H54 (cell line): ENCODE measurements around the gene PYGB.

Experiments used
- DNase-seq: peaks from one replicate; pipeline ENCODE4 v3.0.0; 2011; ENCODE audit warnings: low spot score, mixed read lengths; ENCODE audit not compliant: insufficient read length
- FAIRE-seq: peaks from 3 replicates; lab custom pipeline; 2011; peaks lifted over from hg19 to GRCh38; lab: Jason Lieb, UNC
- POLR2A ChIP-seq: IDR thresholded peaks from 2 replicates; pipeline ENCODE4 v1.6.1; 2011; ENCODE audit warnings: low read depth, mild to moderate bottlenecking, low read length

PYGB gene

DNA sequence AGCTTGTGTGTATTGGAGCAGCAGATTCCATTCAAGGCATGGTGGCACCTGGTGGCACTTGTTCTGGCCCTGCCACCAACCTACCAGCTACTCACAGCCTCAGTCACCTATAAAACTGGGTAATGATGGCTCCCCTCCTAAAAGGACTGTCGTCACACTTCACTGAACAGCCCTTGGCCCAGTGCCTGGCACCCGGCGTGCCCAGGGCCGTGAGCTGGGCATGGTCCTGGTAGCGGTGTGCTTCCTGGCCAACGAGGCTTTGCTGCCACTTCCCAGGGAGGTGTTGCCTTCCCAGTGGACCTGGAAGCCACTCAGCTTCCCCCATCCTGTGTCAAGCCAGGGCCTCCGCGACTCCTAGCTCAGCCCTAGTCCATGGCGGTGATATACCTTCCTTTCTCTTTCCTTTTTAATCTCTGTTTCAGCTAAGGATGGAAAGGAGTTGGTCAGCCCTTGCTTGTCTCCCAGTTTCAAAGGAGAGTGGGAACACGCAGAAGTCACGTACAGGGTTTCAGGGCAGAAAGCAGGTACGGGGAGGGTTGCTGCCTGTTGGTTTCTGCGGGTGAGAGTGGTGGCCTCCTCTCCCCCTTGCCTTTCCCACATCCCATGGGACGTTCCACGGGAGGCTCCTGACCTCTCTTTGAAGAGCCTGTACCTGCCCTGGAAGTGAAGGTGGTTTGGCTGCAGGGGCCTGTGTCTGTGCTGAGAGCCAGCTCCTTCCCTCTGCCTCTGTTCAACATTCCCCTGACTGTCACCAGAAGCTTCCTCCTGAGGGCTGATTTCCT is 26.9 kb upstream of the PYGB start:
- TF ChIP-seq POLR2A: no peak
- DNase-seq (no peak), FAIRE-seq (no peak)

DNA sequence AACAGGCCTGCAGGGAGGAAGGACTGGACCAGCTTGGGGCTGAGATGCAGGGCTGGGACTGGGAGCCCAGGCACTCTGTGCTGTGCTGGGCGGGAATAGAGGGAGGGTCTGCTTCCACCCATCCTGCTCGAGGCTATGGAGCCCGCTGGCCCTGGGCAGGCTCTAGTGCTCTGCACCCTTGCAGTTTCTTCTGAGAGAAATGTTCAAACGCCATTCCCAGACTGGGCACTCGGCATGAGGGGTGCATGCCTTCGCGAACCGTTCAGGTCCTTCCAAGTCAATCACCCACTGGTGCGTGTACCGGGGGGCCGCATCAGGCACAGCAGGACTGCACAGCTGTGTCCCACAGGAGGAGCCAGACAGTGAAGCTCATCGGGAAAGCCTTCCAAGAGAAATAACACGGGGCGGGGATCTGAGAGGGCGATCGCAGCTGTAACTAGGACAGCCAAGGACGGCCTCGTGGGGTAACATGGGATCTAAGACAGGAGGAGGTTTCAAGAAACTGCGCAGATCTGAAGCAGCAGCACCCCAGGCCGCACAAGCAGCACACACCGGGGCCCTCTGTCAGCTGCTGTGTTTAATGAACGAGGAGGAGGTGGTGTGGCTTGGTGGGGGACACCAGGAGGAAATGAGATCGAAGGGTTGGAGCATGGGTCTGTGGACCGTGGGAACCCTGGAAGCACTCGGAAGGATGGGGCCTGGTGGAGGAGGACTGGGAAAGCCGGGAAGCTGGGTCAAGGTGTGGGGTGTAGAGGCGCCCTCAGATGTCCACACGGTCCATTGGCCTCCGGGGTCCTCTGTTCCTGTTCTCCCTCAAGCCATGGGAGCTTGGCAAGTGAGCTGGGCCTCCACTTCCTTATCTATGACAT is 26.1 kb upstream of the PYGB start:
- FAIRE-seq: no peak
- no peak for DNase-seq
- TF ChIP-seq POLR2A: no peak

DNA sequence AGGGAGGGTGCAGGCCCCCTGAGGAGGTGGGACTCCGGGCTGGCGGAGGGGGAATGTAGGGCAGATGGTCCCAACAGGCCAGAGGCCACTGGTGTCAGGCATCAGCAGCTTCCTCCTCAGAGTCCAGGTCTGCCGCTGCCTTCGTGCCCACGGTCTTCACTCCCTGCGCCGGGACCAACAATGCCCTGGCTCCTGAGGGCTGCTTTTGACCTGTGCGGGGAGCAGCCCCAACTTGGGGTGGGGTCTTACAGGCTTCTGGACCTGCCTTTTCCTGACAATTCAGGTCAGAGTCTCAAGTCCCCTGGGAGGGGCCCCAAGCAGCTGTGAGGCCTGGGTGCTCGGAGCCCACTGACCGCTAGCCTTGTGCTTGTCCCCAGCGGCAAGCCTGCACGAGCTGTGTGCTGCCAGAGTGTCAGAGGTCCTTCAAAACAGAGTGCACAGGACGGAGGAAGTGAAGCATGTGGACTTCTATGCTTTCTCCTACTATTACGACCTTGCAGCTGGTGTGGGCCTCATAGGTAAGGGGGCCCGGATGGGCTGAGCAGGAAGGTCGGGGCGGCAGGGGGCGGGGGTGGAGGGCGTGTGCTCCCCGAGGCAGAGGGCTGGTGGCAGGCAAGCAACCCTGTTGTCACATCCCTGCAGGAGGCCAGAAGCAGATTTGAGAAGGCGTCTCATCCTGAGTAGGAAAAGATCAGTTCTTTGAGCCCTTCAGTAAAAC is 25.3 kb upstream of the PYGB start:
- no peak for TF ChIP-seq POLR2A
- no peak for FAIRE-seq

DNA sequence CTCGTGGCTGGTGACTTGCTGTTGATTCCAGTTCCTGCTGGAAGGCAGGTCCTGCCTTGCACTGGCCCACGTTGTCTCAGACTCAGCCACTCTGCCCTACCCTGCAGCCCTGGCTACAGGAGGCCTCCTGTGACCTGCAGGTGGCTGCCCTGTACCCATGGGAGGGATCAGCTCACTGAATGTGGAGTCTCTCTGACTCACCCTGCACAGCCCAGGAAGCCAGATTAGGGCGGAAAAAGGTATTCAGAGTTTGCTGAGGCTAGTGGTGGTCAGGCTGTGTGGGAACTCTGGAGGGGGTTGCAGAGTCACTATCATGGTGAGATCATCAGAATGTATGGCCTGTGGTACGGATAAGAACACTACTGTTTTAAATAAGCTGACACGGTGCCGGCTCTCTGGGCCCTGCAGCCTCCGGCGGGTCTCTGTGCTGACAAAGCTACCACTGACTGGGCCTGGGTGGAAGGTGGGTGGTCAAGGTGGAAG is 24.7 kb upstream of the PYGB start:
- 0 out of 2 replicates have a peak, but pooled peaks have one; percentile 11 for TF ChIP-seq POLR2A
- FAIRE-seq (peak; percentile 76), DNase-seq (peak; percentile 98)

More for the DNA sequence above, 25.3 kb upstream of the PYGB start:
- no peak for DNase-seq

DNA sequence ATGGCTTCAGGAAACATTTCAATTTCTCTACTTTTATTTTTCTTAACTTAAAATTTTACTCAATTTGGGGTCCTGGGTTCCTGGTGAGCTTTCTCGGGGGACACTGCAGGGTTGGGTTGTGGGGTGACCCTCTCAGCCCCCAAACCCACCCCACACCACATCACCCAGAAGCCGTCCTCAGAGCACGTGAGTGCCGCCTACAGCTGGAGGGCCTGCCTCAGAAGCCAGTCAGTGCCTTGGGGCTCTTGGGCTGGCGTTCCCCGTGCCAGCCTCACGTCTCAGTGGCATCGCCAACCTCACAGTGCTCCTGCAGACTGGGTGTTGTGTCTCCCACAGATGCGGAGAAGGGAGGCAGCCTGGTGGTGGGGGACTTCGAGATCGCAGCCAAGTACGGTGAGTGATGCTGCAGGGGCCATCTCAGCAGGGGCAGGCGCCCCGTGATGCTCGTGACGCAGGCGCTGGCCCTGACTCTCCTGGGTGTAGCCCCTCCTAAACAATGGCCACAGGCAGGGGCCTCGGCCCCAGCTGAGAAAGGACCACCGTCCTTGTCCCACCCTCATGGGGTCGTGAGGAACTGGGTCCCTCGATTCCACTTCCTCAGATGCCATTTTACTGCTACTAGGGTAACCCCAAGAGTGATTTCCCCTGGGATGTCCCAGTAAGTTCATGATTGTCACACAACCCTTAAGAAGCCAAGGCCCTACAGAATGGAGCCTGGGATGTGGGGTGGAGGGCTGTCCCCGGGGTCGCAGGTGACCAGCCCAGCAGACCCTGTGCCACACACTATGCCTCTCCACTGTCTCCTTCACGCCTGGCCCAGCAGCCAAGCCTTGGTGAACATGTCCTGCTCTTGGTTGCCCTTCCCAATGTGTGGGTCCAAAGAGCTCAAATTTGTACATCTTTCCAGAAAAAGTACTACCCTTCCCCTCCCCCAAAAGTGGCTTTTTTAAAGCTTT is 23.8 kb upstream of the PYGB start:
- no peak for DNase-seq
- no peak for FAIRE-seq
- TF ChIP-seq POLR2A: no peak

DNA sequence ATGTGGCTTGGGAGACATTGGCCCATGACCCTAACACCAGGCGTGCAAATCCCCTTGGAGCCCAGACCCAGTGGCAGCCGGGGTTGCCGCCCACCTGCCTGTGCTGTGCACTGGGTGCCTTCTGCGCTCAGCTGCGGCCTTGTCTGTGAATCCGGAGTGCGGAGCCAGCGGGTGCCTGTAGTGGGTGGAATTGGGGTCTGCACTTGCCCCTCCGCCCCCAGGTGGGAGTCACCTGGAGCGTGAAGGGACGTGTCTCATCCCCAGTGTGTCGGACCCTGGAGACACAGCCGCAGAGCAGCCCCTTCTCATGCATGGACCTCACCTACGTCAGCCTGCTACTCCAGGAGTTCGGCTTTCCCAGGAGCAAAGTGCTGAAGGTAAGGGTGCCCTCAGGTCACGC is 22.9 kb upstream of the PYGB start:
- FAIRE-seq: no peak
- DNase-seq: no peak
- no peak for TF ChIP-seq POLR2A

DNA sequence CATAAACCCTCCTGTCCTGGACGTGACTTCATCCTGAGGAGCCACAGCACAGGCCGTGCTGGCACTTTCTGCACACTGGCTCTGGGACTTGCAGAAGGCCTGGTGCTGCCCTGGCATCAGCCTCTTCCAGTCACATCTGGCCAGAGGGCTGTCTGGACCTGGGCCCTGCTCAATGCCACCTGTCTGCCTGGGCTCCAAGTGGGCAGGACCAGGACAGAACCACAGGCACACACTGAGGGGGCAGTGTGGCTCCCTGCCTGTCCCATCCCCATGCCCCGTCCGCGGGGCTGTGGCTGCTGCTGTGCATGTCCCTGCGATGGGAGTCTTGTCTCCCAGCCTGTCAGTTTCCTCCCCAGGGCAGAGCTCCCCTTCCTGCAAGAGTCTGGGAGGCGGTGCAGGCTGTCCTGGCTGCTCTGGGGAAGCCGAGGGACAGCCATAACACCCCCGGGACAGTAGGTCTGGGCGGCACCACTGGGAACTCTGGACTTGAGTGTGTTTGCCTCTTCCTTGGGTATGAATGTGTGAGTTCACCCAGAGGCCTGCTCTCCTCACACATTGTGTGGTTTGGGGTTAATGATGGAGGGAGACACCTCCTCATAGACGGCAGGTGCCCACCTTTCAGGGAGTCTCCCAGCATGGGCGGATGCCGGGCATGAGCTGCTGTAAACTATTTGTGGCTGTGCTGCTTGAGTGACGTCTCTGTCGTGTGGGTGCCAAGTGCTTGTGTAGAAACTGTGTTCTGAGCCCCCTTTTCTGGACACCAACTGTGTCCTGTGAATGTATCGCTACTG is 22.0 kb upstream of the PYGB start:
- FAIRE-seq: no peak
- no peak for TF ChIP-seq POLR2A
- DNase-seq: no peak

DNA sequence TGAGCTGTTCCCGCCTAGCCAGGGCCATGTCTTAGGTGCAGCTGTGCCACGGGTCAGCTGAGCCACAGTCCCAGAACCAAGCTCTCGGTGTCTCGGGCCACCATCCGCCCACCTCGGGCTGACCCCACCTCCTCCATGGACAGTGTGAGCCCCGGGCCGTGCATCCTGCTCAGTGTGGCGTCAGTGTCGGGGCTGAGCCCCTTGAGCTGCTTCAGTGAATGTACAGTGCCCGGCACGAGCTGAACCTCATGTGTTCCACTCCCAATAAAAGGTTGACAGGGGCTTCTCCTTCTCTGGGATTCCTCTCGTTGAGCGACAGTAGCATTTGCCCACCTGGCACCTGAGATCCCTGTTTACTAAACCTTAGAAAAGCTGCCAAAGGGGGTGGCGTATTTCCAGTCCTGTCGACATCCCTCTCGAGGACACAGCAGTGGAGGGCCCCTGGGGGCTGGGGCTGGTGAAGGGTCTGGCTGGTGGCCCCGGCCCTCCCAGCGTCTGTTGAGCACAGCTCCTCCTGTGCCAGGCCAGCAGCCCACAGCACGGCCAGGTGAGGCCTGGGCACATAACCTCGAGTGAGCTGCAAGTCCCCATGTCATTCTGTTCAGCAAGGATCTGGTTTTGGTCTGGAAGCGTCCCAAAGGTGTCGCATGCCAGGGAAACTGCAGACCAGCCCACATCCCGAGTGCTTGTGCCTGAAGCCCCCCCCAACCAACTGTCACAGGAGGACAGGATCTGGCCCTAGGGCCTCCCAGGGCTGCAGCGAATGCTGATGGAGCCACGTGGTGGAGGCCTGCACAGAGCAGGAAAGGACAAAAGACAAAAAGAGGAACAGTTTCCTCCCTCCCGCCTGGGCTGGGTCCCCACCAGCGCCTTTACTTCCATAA is 21.2 kb upstream of the PYGB start:
- FAIRE-seq (no peak), DNase-seq (no peak)
- TF ChIP-seq POLR2A: no peak

DNA sequence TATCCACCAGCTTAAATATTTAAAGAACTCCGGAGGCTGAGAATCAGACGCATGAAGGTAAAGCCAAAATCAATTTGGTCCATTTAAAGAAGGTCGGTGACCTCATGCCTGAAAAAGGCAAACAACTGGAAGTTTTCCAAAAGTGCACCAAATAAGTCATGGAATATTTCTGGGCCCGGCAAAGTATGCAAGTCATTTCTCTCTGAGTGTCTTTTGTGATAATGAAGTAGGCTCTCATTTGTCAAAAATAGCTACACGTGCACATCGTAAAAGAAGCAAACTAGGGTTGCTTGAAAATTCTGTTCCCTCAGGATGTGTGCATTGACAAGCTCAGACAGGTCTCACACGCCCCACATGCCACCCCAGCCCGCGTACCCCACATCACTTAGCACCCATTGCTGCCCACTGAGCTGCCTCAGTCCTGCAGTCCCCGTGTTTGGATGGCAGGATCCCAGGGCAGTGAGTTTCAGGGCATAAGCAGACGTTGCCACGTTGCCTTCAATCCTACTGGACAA is 20.5 kb upstream of the PYGB start:
- no peak for TF ChIP-seq POLR2A
- DNase-seq (no peak), FAIRE-seq (no peak)

DNA sequence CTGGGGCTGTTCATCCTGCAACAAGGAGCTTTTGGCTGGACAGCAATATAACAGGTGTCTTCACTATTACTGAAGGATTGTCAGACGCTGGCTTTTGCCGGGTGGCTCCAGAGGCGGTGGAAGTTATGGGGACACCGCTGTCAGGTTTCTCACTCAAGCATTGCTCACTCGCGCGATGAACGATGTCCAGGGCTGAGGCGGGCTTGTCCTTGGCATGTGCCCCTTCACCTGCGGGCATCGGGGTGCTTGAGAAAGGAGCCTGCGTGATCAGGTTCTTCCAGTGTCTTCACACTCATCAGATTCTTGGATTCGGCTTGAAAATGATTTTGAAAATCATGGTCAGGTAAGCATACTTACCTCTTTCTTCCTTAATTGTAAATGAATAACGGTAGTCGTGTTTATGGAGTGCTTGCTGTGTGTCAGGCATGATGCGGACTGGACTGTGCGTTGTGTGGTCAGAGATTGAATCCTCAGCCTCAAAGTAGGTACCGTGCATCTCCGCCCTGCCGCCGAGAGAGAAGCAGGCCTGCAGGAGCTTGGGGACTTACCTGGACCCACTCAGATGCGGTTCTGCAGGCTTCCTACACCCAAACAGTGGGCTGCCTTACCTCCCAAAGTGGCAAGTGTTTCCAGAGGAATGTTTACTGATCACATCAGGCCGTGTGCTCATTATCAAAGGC is 18.3 kb upstream of the PYGB start:
- DNase-seq (no peak), FAIRE-seq (no peak)
- TF ChIP-seq POLR2A: no peak
